ENCODE results near the gene EMILIN3. TPM values are rescaled to one million over a fixed set of nuclear protein-coding genes. Genes with fewer than 3 reads are reported as not detected.

EMILIN3 gene
- total RNA-seq, 1 experiment from 2014 or later = not detected

DNA sequence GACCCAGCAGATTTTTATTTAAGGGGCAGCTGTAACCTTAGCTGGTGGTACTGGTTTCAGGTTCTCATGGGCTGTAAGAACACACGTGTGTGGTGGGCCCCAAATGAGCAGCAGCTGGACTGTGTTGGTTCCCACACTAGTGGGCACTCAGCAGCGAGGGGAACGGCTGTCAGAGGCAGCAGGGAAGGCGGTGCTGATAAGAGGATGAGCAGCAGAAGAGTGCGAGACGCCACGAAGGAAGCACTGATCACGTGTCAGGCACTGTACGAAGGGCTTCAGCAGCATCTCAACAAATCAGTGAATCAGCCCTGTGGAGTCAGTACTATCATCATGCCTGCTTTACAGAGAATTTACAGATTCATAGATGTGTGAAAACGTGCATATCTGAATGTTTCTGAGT, 41.0 kb upstream of the EMILIN3 start:
- Histone ChIP-seq H3K79me2 (ENCODE audit: insufficient read depth, low read length) (no peaks in the 10 kb centered on the region), H3K9me3 (ENCODE audit: control insufficient read depth in 1 of 2, insufficient read depth in 1 of 2, low read depth in 1 of 2, low read length in 2 of 2) (no peaks in the 10 kb centered on the region), H3K9me2 (ENCODE audit: insufficient read depth) (no peaks in the 10 kb centered on the region), H3K4me3 (replicated peaks in 1 of 2; ENCODE audit: low read depth in 1 of 2, low read length in 2 of 2) (no peak overlapping the region), H4K20me1 (ENCODE audit: insufficient read depth) (no peaks in the 10 kb centered on the region), H3K27ac (ENCODE audit: low read depth, low read length) (no peak overlapping the region), H3K4me2 (ENCODE audit: low read length) (no peak overlapping the region), H3K36me3 (ENCODE audit: control insufficient read depth in 1 of 2, insufficient read depth in 2 of 2, low read length in 2 of 2) (peaks cover 0 to 6% of the 10 kb centered on the region in 2 experiments; a peak in 2 of 4 replicates), H3K27me3 (ENCODE audit: insufficient read depth, low read length) (no peaks in the 10 kb centered on the region), H2AFZ (ENCODE audit: low read depth, low read length, poor library complexity, severe bottlenecking) (no peak overlapping the region), H3K4me1 (ENCODE audit: control insufficient read depth in 1 of 2, insufficient read depth in 2 of 2, low read length in 2 of 2) (no peaks in the 10 kb centered on the region), H3K9ac (ENCODE audit: low read length) (no peak overlapping the region)
- no peak for ATAC-seq
- RAD21 ChIA-PET (ENCODE audit: low non-redundant PET in 1 of 2, low total read pairs in 2 of 2, uncharacterized antibody in 2 of 2, unreplicated experiment in 2 of 2) = no interaction called here
- intact Hi-C loops (cut with micrococcal nuclease) = no loop called here
- POLR2A ChIA-PET = no interaction called here
- TF ChIP-seq JUND (IDR thresholded peaks at IDR 0.05) = no peak
- no peak for TF ChIP-seq EZH2phosphoT487 (IDR thresholded peaks at IDR 0.05; ENCODE audit: borderline replicate concordance)
- no peak for TF ChIP-seq SIN3A (IDR thresholded peaks at IDR 0.05; ENCODE audit: low read depth)
- no peak for TF ChIP-seq ZFX (IDR thresholded peaks at IDR 0.05)
- no peak for TF ChIP-seq POLR2AphosphoS5 (IDR thresholded peaks at IDR 0.05; ENCODE audit: low read depth, low read length)
- TF ChIP-seq, protein P1, sequence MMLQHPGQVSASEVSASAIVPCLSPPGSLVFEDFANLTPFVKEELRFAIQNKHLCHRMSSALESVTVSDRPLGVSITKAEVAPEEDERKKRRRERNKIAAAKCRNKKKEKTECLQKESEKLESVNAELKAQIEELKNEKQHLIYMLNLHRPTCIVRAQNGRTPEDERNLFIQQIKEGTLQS (IDR thresholded peaks at IDR 0.05) = no peak
- TF ChIP-seq SRF (IDR thresholded peaks at IDR 0.05; ENCODE audit: low read depth) = no peak
- TF ChIP-seq, protein P2, sequence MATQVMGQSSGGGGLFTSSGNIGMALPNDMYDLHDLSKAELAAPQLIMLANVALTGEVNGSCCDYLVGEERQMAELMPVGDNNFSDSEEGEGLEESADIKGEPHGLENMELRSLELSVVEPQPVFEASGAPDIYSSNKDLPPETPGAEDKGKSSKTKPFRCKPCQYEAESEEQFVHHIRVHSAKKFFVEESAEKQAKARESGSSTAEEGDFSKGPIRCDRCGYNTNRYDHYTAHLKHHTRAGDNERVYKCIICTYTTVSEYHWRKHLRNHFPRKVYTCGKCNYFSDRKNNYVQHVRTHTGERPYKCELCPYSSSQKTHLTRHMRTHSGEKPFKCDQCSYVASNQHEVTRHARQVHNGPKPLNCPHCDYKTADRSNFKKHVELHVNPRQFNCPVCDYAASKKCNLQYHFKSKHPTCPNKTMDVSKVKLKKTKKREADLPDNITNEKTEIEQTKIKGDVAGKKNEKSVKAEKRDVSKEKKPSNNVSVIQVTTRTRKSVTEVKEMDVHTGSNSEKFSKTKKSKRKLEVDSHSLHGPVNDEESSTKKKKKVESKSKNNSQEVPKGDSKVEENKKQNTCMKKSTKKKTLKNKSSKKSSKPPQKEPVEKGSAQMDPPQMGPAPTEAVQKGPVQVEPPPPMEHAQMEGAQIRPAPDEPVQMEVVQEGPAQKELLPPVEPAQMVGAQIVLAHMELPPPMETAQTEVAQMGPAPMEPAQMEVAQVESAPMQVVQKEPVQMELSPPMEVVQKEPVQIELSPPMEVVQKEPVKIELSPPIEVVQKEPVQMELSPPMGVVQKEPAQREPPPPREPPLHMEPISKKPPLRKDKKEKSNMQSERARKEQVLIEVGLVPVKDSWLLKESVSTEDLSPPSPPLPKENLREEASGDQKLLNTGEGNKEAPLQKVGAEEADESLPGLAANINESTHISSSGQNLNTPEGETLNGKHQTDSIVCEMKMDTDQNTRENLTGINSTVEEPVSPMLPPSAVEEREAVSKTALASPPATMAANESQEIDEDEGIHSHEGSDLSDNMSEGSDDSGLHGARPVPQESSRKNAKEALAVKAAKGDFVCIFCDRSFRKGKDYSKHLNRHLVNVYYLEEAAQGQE (IDR thresholded peaks at IDR 0.05; ENCODE audit: low read depth) = no peak
- TF ChIP-seq POLR2A (IDR thresholded peaks at IDR 0.05; ENCODE audit: borderline replicate concordance, extremely low read depth, insufficient read depth, insufficient read length) = no peak
- TF ChIP-seq, protein P3, sequence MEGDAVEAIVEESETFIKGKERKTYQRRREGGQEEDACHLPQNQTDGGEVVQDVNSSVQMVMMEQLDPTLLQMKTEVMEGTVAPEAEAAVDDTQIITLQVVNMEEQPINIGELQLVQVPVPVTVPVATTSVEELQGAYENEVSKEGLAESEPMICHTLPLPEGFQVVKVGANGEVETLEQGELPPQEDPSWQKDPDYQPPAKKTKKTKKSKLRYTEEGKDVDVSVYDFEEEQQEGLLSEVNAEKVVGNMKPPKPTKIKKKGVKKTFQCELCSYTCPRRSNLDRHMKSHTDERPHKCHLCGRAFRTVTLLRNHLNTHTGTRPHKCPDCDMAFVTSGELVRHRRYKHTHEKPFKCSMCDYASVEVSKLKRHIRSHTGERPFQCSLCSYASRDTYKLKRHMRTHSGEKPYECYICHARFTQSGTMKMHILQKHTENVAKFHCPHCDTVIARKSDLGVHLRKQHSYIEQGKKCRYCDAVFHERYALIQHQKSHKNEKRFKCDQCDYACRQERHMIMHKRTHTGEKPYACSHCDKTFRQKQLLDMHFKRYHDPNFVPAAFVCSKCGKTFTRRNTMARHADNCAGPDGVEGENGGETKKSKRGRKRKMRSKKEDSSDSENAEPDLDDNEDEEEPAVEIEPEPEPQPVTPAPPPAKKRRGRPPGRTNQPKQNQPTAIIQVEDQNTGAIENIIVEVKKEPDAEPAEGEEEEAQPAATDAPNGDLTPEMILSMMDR (IDR thresholded peaks at IDR 0.05 in 2 of 3, conservative IDR thresholded peaks at IDR 0.05 in 1 of 3; ENCODE audit: borderline replicate concordance in 1 of 3, insufficient read depth in 1 of 3, low read depth in 2 of 3, low read length in 2 of 3) = no peak
- no peak for TF ChIP-seq YY1 (IDR thresholded peaks at IDR 0.05; ENCODE audit: extremely low read depth, insufficient replicate concordance, low read depth, low read length)
- TF ChIP-seq CEBPB (IDR thresholded peaks at IDR 0.05; ENCODE audit: low read depth) = no peak
- no peak for TF ChIP-seq RAD21 (IDR thresholded peaks at IDR 0.05; ENCODE audit: low read depth)
- TF ChIP-seq, protein P4, sequence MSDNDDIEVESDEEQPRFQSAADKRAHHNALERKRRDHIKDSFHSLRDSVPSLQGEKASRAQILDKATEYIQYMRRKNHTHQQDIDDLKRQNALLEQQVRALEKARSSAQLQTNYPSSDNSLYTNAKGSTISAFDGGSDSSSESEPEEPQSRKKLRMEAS (IDR thresholded peaks at IDR 0.05) = no peak
- TF ChIP-seq SP1 (IDR thresholded peaks at IDR 0.05; ENCODE audit: low read depth) = no peak
- no peak for TF ChIP-seq CBX3 (IDR thresholded peaks at IDR 0.05; ENCODE audit: low read depth)
- TF ChIP-seq, protein P5, sequence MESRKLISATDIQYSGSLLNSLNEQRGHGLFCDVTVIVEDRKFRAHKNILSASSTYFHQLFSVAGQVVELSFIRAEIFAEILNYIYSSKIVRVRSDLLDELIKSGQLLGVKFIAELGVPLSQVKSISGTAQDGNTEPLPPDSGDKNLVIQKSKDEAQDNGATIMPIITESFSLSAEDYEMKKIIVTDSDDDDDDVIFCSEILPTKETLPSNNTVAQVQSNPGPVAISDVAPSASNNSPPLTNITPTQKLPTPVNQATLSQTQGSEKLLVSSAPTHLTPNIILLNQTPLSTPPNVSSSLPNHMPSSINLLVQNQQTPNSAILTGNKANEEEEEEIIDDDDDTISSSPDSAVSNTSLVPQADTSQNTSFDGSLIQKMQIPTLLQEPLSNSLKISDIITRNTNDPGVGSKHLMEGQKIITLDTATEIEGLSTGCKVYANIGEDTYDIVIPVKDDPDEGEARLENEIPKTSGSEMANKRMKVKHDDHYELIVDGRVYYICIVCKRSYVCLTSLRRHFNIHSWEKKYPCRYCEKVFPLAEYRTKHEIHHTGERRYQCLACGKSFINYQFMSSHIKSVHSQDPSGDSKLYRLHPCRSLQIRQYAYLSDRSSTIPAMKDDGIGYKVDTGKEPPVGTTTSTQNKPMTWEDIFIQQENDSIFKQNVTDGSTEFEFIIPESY (IDR thresholded peaks at IDR 0.05; ENCODE audit: extremely low read depth, insufficient replicate concordance, low read length) = no peak
- no peak for TF ChIP-seq TCF7L2 (IDR thresholded peaks at IDR 0.05; ENCODE audit: borderline replicate concordance, extremely low read depth, insufficient read depth, insufficient read length)
- TF ChIP-seq ZNF274 (IDR thresholded peaks at IDR 0.05; ENCODE audit: low read depth, low read length) = no peak
- DNase-seq (ENCODE audit: low read depth, low spot score) = no peak
- CTCF ChIA-PET = interaction anchor here (0.7 kb wide), 1 partner anchor 273 kb away, joined by 3 read pairs; no protein-coding TSS in a partner anchor
- no TSS peak for BruUV-seq (replicated peaks)
